Measurements from ENCODE around the gene WDR1.

The WDR1 gene

GRCh38 chr4:10090467-10091250, 25.9 kb downstream of the WDR1 start:
- DNase-seq: no peak
- H3K4me1 ChIP-seq: peaks cover 8% of the 10 kb centered on the region
- H3K36me3 ChIP-seq: peaks cover 69% of the 10 kb centered on the region
- H3K9me3 ChIP-seq: no peaks in the 10 kb centered on the region
- H3K4me3 ChIP-seq (ENCODE audit: low read depth, low read length): no peak overlapping the region
- TF ChIP-seq CTCF (IDR thresholded peaks at IDR 0.05; ENCODE audit: low read depth, low read length): no peak
- H3K27me3 ChIP-seq: no peaks in the 10 kb centered on the region

DNA sequence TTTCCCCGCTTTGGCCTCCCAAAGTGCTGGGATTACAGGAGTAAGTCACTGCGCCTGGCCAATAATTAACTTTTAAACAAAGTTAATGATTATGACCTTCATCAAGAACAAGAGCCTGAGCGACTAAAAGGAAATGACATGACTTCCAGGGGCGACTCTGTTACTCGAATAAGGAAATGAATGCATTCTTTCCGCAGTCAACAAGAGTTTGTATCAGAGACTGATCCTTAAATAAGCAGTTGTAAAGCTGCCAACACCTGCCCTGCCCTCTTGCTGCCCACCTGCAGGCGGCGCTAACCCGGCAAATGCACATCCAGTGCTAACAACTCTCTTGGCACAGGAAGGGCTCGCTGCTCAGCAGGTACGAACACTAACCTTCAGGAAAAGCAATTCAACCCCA, 27.3 kb downstream of the WDR1 start:
- no peaks in the 10 kb centered on the region for H3K9me3 ChIP-seq
- DNase-seq: no peak
- peak; percentile 22; the same call in 1 of the 2 replicates for TF ChIP-seq CTCF (IDR thresholded peaks at IDR 0.05; ENCODE audit: low read depth, low read length)
- peaks cover 65% of the 10 kb centered on the region for H3K36me3 ChIP-seq
- peaks cover 8% of the 10 kb centered on the region for H3K4me1 ChIP-seq
- H3K27me3 ChIP-seq: no peaks in the 10 kb centered on the region
- no peak overlapping the region for H3K4me3 ChIP-seq (ENCODE audit: low read depth, low read length)

DNA sequence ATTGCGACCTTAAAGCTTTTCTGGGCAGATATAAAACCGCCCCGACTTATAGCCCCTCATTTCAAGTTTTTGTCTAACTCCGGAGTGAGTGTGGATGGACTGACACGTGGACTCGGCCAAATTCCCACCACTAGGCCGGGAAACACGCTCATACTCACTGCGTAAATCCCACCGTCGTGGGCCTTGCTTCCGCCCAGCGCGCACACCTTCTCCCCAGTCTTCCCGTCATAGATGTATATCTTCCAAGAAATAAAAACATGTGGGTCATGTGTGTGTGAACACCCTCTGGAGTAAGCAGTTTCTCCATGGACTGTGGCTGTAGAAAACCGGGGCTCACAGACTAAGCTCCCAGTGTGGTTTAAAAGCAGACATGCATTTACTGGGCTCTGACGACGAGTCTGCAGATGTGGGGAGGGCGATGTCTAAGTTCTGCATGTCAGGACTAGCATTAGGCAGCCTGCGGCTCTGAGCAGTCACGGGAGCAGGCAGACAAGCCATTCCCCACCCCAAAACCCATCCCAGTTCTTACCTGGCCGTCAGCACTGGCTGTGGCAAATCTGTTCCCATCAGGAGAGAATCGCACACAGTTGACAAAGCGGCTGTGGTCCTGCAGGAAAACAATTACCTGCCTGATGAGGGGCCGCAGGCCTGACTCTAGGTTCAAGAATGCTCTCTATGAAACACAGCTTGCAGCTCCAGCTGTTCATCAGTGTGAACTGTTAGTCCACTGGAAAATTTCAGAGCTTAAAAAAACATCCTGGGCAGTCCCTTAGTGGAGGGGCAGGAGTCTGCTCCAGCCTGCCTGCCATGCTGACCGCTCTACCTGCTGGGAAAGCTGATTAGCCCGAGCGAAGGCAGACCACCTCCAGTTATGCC, 28.2 kb downstream of the WDR1 start:
- TF ChIP-seq CTCF (IDR thresholded peaks at IDR 0.05; ENCODE audit: low read depth, low read length): no peak
- no peaks in the 10 kb centered on the region for H3K9me3 ChIP-seq
- DNase-seq: no peak
- peaks cover 59% of the 10 kb centered on the region for H3K36me3 ChIP-seq
- no peak overlapping the region for H3K4me3 ChIP-seq (ENCODE audit: low read depth, low read length)
- H3K4me1 ChIP-seq: no peaks in the 10 kb centered on the region; the same call in 1 of the 2 replicates
- H3K27me3 ChIP-seq: no peaks in the 10 kb centered on the region

GRCh38 chr4:10087152-10087791, 29.3 kb downstream of the WDR1 start:
- Histone ChIP-seq H3K27me3 (no peaks in the 10 kb centered on the region), H3K4me3 (ENCODE audit: low read depth, low read length) (no peak overlapping the region), H3K4me1 (no peaks in the 10 kb centered on the region), H3K36me3 (peaks cover 65% of the 10 kb centered on the region), H3K9me3 (no peaks in the 10 kb centered on the region)
- TF ChIP-seq CTCF (IDR thresholded peaks at IDR 0.05; ENCODE audit: low read depth, low read length): no peak
- DNase-seq: peak; percentile 5

- DNase-seq: peak; percentile 2
- H3K27me3 ChIP-seq: no peaks in the 10 kb centered on the region
- no peak overlapping the region for H3K4me3 ChIP-seq (ENCODE audit: low read depth, low read length)
- no peak for TF ChIP-seq CTCF (IDR thresholded peaks at IDR 0.05; ENCODE audit: low read depth, low read length)
- H3K9me3 ChIP-seq: no peaks in the 10 kb centered on the region
- peaks cover 58% of the 10 kb centered on the region for H3K36me3 ChIP-seq
- H3K4me1 ChIP-seq: no peaks in the 10 kb centered on the region
Observed at GRCh38 chr4:10086506-10087120, 30.0 kb downstream of the WDR1 start.

All from BE2C (cell line).